WTC11 (cell line): ENCODE data around the gene HCST.

Experiments used
- CTCF ChIP-seq: fragments of 200-600 bp; IDR thresholded peaks from 2 replicates; pipeline ENCODE4 v1.8.0; 2022; ENCODE audit warnings: antibody characterized with exemption
- ETV6 ChIP-seq: sonication (generic); formaldehyde crosslinking; IDR thresholded peaks from 2 replicates; pipeline ENCODE4 v1.8.1; 2022; ENCODE audit warnings: mild to moderate bottlenecking, missing genetic modification reagents
- RELA ChIP-seq: sonication (generic); formaldehyde crosslinking; IDR thresholded peaks from 2 replicates; pipeline ENCODE4 v1.8.1; 2022; ENCODE audit warnings: missing genetic modification reagents, mild to moderate bottlenecking, borderline replicate concordance
- TF ChIP-seq, protein P1 (sequence below): fragments of 250-450 bp; sonication (Bioruptor Pico); IDR thresholded peaks from 2 replicates; pipeline ENCODE4 v1.9.0; 2021; ENCODE audit warnings: mild to moderate bottlenecking

DNA sequence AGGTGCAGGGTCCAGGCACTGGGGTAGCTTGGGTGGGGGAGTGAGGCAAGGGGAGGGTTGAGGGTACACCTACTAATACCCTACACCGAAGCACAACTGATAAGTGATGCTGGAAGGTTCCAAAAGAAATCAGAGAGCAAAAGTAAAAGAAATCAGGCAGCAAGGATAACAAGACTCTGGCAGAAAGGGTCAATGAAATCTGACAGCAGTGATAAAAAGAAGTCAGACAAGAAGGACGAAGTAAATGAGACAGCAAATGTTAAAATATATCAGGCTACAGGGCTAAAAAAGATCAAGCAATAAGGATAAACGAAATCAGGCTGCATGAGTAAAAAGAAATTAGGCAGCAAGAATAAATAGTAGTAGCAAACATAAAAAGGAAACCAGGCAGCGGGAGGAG is 38.5 kb downstream of the HCST start:
- TF ChIP-seq RELA (CRISPR knock-in tag) (no peak), CTCF (no peak), ETV6 (CRISPR knock-in tag) (no peak)
- TF ChIP-seq, protein P1, sequence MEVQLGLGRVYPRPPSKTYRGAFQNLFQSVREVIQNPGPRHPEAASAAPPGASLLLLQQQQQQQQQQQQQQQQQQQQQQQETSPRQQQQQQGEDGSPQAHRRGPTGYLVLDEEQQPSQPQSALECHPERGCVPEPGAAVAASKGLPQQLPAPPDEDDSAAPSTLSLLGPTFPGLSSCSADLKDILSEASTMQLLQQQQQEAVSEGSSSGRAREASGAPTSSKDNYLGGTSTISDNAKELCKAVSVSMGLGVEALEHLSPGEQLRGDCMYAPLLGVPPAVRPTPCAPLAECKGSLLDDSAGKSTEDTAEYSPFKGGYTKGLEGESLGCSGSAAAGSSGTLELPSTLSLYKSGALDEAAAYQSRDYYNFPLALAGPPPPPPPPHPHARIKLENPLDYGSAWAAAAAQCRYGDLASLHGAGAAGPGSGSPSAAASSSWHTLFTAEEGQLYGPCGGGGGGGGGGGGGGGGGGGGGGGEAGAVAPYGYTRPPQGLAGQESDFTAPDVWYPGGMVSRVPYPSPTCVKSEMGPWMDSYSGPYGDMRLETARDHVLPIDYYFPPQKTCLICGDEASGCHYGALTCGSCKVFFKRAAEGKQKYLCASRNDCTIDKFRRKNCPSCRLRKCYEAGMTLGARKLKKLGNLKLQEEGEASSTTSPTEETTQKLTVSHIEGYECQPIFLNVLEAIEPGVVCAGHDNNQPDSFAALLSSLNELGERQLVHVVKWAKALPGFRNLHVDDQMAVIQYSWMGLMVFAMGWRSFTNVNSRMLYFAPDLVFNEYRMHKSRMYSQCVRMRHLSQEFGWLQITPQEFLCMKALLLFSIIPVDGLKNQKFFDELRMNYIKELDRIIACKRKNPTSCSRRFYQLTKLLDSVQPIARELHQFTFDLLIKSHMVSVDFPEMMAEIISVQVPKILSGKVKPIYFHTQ, result no peak
